A549 (cell line): ENCODE data around the gene SHC2. TPM values are rescaled to one million over a fixed set of nuclear protein-coding genes. Genes with fewer than 3 reads are reported as not detected.
A peak's percentile ranks its signal among the peaks of the same experiment; 100 is the strongest.

Source experiments
- ATAC-seq, 2 experiments: fragments of 200-7000 bp in 1 of 2; fragments of >200 bp in 1 of 2; cut with Nextera tagmentation in 1 of 2; cut with Tn5 transposase in 1 of 2; 3 replicates each; pipeline versions ENCODE4 v1.8.0 to v1.9.1; 2018 to 2020; ENCODE audit warnings: mild to moderate bottlenecking in 1 of 2, moderate library complexity in 1 of 2
- CTCF ChIA-PET: fragments of 300-600 bp; sonication (Branson Sonifier 250); formaldehyde crosslinking; extraction: SDS; loops from one replicate; lab custom pipeline; 2021; ENCODE audit warnings: antibody characterized with exemption, inconsistent platforms; lab: Yijun Ruan, JAX
- POLR2A ChIA-PET: fragments of 350-600 bp; formaldehyde crosslinking; extraction: SDS; loops from one replicate; lab custom pipeline; 2021; ENCODE audit warnings: antibody characterized with exemption, inconsistent platforms; lab: Yijun Ruan, JAX
- DNase-seq, 2 experiments: peaks; one replicate each; pipeline versions ENCODE4 v3.0.0 to v3.0.0-alpha.2; 2011 to 2016; ENCODE audit warnings: low read depth in 1 of 2, low spot score in 1 of 2
- FAIRE-seq: peaks from 2 replicates; lab custom pipeline; 2011; peaks lifted over from hg19 to GRCh38; lab: Jason Lieb, UNC
- H3K27ac ChIP-seq, 2 experiments: fragments of >200 bp; sonication (Bioruptor Twin); formaldehyde crosslinking; 3 replicates each; pipeline ENCODE4 v1.5.1; 2016 to 2017
- H3K4me1 ChIP-seq: fragments of >200 bp; sonication (Bioruptor Twin); formaldehyde crosslinking; 3 replicates; pipeline ENCODE4 v1.6.1; 2016
- H3K4me2 ChIP-seq: fragments of >200 bp; sonication (Bioruptor Twin); formaldehyde crosslinking; 3 replicates; pipeline ENCODE4 v1.6.1; 2016
- H3K4me3 ChIP-seq: fragments of >200 bp; sonication (Bioruptor Twin); formaldehyde crosslinking; 3 replicates; pipeline ENCODE4 v1.5.1; 2016
- H3K9me3 ChIP-seq: fragments of >200 bp; sonication (Bioruptor Twin); formaldehyde crosslinking; 3 replicates; pipeline ENCODE4 v1.6.1; 2016
- BHLHE40 ChIP-seq: IDR thresholded peaks from 2 replicates; pipeline ENCODE4 v1.6.1; 2012; ENCODE audit warnings: low read depth, low read length, inconsistent platforms
- CBX8 ChIP-seq: fragments of 200-600 bp; sonication (generic); IDR thresholded peaks from 2 replicates; pipeline ENCODE4 v1.6.1; 2016
- EHF ChIP-seq: fragments of 250-450 bp; sonication (Bioruptor Pico); IDR thresholded peaks from 2 replicates; pipeline ENCODE4 v1.5.0; 2020; ENCODE audit warnings: mild to moderate bottlenecking
- EHMT2 ChIP-seq: fragments of 200-600 bp; sonication (generic); IDR thresholded peaks from 2 replicates; pipeline ENCODE4 v1.6.1; 2016; ENCODE audit warnings: antibody characterized with exemption, low read depth, mild to moderate bottlenecking, moderate library complexity
- ELK1 ChIP-seq: fragments of 150-350 bp; IDR thresholded peaks from 2 replicates; pipeline ENCODE4 v1.6.1; 2014; ENCODE audit warnings: low read depth, mild to moderate bottlenecking, low read length
- GATA3 ChIP-seq: IDR thresholded peaks from 2 replicates; pipeline ENCODE4 v1.6.1; 2012; ENCODE audit warnings: borderline replicate concordance
- HES2 ChIP-seq: fragments of >200 bp; sonication (Bioruptor Twin); formaldehyde crosslinking; IDR thresholded peaks from 2 replicates; pipeline ENCODE4 v1.6.1; 2016
- HOXA7 ChIP-seq: fragments of 250-450 bp; sonication (Bioruptor Pico); IDR thresholded peaks from 2 replicates; pipeline ENCODE4 v1.5.0; 2020; ENCODE audit warnings: mild to moderate bottlenecking, moderate library complexity
- HOXB13 ChIP-seq: fragments of 250-450 bp; sonication (Bioruptor Pico); IDR thresholded peaks from 2 replicates; pipeline ENCODE4 v1.5.0; 2020; ENCODE audit warnings: low read depth, mild to moderate bottlenecking, moderate library complexity
- JUN ChIP-seq, 2 experiments: fragments of >200 bp; sonication (Bioruptor Twin); formaldehyde crosslinking; IDR thresholded peaks; 2 replicates in 1 of 2; 3 replicates in 1 of 2; pipeline ENCODE4 v1.6.1; 2016 to 2017
- JUNB ChIP-seq: fragments of >200 bp; sonication (Bioruptor Twin); formaldehyde crosslinking; IDR thresholded peaks from 2 replicates; pipeline ENCODE4 v1.6.1; 2016
- MAFK ChIP-seq: fragments of 450-650 bp; IDR thresholded peaks from 2 replicates; pipeline ENCODE4 v1.6.1; 2014; ENCODE audit not compliant: partially characterized antibody
- MAZ ChIP-seq: fragments of 150-350 bp; IDR thresholded peaks from 2 replicates; pipeline ENCODE4 v1.6.1; 2014; ENCODE audit warnings: antibody characterized with exemption, low read depth, low read length, borderline replicate concordance
- MYC ChIP-seq: IDR thresholded peaks from 2 replicates; pipeline ENCODE4 v1.6.1; 2012; ENCODE audit warnings: mild to moderate bottlenecking, inconsistent platforms, low read length, improper control_type of control experiment, borderline replicate concordance
- POLR2AphosphoS2 ChIP-seq: conservative IDR thresholded peaks from 2 replicates; pipeline ENCODE4 v1.6.1; 2012; ENCODE audit warnings: low read length, improper control_type of control experiment, inconsistent platforms
- RCOR1 ChIP-seq: fragments of 150-350 bp; IDR thresholded peaks from 2 replicates; pipeline ENCODE4 v1.6.1; 2014; ENCODE audit warnings: antibody characterized with exemption, low read length, low read depth
- SMC3 ChIP-seq: fragments of >200 bp; sonication (Bioruptor Twin); formaldehyde crosslinking; IDR thresholded peaks from 3 replicates; pipeline ENCODE4 v1.6.1; 2018; ENCODE audit warnings: inconsistent platforms
- SREBF2 ChIP-seq: fragments of 450-650 bp; IDR thresholded peaks from 2 replicates; pipeline ENCODE4 v1.6.1; 2014; ENCODE audit warnings: mild to moderate bottlenecking, moderate library complexity
- TFCP2L1 ChIP-seq: fragments of 250-450 bp; sonication (Bioruptor Pico); IDR thresholded peaks from 2 replicates; pipeline ENCODE4 v1.5.0; 2021; ENCODE audit warnings: mild to moderate bottlenecking
- TP53 ChIP-seq: fragments of 250-450 bp; sonication (Bioruptor Pico); IDR thresholded peaks from 2 replicates; pipeline ENCODE4 v1.5.0; 2021; ENCODE audit warnings: mild to moderate bottlenecking, moderate library complexity
- whole genome bisulfite sequencing: methylation state at CpG from one replicate; pipeline ENCODE4 v1.1.6; 2017; ENCODE audit errors: missing lambda C conversion rate; 5-methylcytosine and 5-hydroxymethylcytosine counted together
- polyA plus RNA-seq, 4 experiments: library from polyadenylated mRNA; depleted of rRNA in 3 of 4; stranded (reverse); fragments of >200 nt; fragmentation: RNase III in 1 of 4; extraction: RNeasy Plus Mini Kit Qiagen cat#74134 plus additional on column Dnase treatment in 1 of 4; gene quantifications; 2 replicates in 3 of 4; 3 replicates in 1 of 4; pipeline ENCODE4 v1.2.3, GENCODE V29; 2011 to 2017
- TF ChIP-seq, protein P1 (sequence below): IDR thresholded peaks from 2 replicates; pipeline ENCODE4 v1.6.1; 2012; ENCODE audit warnings: low read depth, borderline replicate concordance
- TF ChIP-seq, protein P2 (sequence below): fragments of 450-650 bp; IDR thresholded peaks from 2 replicates; pipeline ENCODE4 v1.6.1; 2014; ENCODE audit warnings: antibody characterized with exemption

SHC2 gene
- polyA plus RNA-seq, 2 of the 4 experiments (the other 2 are of a cell fraction): 0.36 to 0.58 TPM

DNA sequence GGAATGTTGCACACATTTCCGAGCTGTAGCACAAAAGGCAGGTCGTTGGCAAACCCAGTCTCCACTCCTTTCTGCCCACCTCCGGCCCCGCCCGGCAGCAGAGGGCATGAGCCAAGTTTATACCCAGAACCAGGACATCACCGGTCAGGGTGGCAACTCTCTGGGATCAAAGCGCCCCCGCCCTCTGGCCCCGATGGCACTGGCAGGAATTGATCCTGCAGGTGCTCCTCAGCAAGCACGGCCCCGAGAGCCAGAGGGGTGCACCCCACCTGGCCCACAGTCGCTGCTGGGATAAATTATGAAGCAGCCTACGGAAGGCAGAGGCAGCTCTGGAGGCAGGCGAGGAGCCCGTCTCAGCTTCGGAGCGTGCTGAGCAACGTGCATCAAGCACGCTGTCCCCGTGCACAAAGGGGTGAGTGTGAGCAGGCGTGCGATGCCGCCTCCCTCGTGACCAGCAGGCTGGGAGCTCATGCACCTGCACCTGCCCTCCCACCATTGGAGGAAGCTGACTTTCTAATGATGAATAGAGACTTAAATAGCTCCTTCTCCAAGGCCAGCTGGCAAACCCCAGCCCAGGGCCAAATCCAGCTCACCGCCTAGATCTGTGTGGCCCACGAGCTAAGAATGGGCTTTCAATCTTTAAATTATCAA is 25.7 kb downstream of the SHC2 start (continued):
- TF ChIP-seq RCOR1 (no peak), MAZ (no peak), SREBF2 (no peak), ELK1 (no peak), JUNB (no peak), HOXA7 (no peak), SMC3 (no peak), MYC (no peak)
- TF ChIP-seq, protein P1, sequence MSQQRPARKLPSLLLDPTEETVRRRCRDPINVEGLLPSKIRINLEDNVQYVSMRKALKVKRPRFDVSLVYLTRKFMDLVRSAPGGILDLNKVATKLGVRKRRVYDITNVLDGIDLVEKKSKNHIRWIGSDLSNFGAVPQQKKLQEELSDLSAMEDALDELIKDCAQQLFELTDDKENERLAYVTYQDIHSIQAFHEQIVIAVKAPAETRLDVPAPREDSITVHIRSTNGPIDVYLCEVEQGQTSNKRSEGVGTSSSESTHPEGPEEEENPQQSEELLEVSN: no peak
- TF ChIP-seq, protein P2, sequence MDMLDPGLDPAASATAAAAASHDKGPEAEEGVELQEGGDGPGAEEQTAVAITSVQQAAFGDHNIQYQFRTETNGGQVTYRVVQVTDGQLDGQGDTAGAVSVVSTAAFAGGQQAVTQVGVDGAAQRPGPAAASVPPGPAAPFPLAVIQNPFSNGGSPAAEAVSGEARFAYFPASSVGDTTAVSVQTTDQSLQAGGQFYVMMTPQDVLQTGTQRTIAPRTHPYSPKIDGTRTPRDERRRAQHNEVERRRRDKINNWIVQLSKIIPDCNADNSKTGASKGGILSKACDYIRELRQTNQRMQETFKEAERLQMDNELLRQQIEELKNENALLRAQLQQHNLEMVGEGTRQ: no peak

DNA sequence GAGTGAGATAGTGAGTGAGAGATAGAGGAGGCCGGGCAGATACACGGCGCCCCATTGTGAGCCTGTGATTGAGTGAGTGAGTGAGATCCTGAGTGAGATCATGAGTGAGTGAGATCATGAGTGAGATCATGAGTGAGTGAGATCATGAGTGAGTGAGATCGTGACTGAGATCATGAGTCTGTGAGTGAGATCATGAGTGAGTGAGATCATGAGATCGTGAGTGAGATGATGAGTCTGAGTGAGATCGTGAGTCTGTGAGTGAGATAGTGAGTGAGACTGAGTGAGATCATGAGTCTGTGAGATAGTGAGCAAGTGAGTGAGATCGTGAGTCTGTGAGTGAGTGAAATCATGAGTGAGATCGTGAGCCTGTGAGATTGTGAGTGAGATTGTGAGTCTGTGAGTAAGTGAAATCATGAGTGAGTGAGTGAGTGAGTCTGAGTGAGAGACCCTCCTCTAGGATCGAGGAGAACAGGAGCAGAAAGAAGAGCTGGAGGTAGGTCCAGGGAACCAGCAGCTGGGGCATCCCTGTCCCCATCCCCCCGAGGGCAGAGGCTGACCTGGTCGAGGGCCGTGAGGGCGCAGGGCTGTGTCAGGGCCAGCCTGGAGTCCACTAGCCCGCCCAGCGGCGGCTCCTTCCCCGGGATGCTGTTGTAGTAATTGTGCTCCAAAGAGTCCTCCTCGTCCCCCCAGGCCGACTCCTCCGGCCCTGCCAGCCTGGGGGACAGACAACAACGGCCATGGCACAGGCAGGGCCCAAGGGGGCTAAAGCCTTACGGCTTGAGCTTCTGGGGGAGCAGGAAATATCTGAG is 26.5 kb downstream of the SHC2 start:
- H3K4me1 ChIP-seq: no peaks in the 10 kb centered on the region
- 0 out of 3 replicates have a peak, but pooled peaks cover 3% of the 10 kb centered on the region for H3K9me3 ChIP-seq
- POLR2A ChIA-PET: no interaction called here
- DNase-seq: no peak
- H3K4me2 ChIP-seq: no peak overlapping the region
- no peak for TF ChIP-seq TP53 (CRISPR knock-in tag)
- TF ChIP-seq MAFK: no peak
- TF ChIP-seq BHLHE40: no peak
- TF ChIP-seq CBX8: no peak
- no peak for TF ChIP-seq RCOR1
- TF ChIP-seq EHF (CRISPR knock-in tag): no peak
- TF ChIP-seq, protein P2: no peak
- no peak for TF ChIP-seq POLR2AphosphoS2
- no peak for TF ChIP-seq HES2
- TF ChIP-seq TFCP2L1 (CRISPR knock-in tag): no peak
- TF ChIP-seq JUN (IDR thresholded peaks at IDR 0.05): no peak
- no peak for TF ChIP-seq GATA3
- no peak for TF ChIP-seq EHMT2
- no peak for TF ChIP-seq ELK1
- no peak for TF ChIP-seq HOXB13 (CRISPR knock-in tag)
- TF ChIP-seq, all 56 proteins: peak for 0
- Histone ChIP-seq H3K4me3 (no peak overlapping the region), H3K27ac (no peak overlapping the region)
- WGBS: 63% methylated on average over 18 of the region's 22 CpGs
- FAIRE-seq: peak; percentile 28
- ATAC-seq: no peak
- CTCF ChIA-PET: no interaction called here
